Activated CD8-positive, alpha-beta memory T cell treated with anti-CD3 and anti-CD28 coated beads, Interleukin-2, amount 10 ng/mL, durations not matched to agents 7 days and 5 days (primary cell): ENCODE results near the gene SCFD1. TPM values are rescaled to one million over a fixed set of nuclear protein-coding genes. Genes with fewer than 3 reads are reported as not detected.

Experiments used
- ATAC-seq: fragments of 150-1000 bp; cut with Tn5 transposase; one replicate; pipeline ENCODE4 v1.10.0; 2021; ENCODE audit warnings: moderate library complexity
- CTCF ChIA-PET: fragments of 350-600 bp; sonication (Branson Sonifier 250); formaldehyde crosslinking; loops from one replicate; lab custom pipeline; 2021; ENCODE audit warnings: antibody characterized with exemption; lab: Charles Lee
- DNase-seq: peaks from one replicate; pipeline ENCODE4 v3.0.0-alpha.2; 2020
- H3K27ac Mint-ChIP-seq: one replicate; pipeline ENCODE4 v1.8.0; 2021; ENCODE audit warnings: mild to moderate bottlenecking, mixed read lengths
- H3K27me3 Mint-ChIP-seq: one replicate; pipeline ENCODE4 v1.8.0; 2021; ENCODE audit warnings: mixed read lengths
- H3K36me3 Mint-ChIP-seq: one replicate; pipeline ENCODE4 v1.8.0; 2021; ENCODE audit warnings: mild to moderate bottlenecking, mixed read lengths
- H3K4me1 Mint-ChIP-seq: one replicate; pipeline ENCODE4 v1.8.0; 2021; ENCODE audit warnings: mixed read lengths
- H3K4me3 Mint-ChIP-seq: one replicate; pipeline ENCODE4 v1.8.0; 2021; ENCODE audit warnings: mild to moderate bottlenecking, moderate library complexity, mixed read lengths
- H3K9me3 Mint-ChIP-seq: one replicate; pipeline ENCODE4 v1.8.0; 2022; ENCODE audit warnings: low read depth, mixed read lengths
- total RNA-seq, 2 experiments: library from RNA; stranded (reverse); gene quantifications; one replicate each; pipeline ENCODE4 v1.2.3, GENCODE V29; 2021

SCFD1 gene
- total RNA-seq, 2 experiments from 2014 or later, result 61.9 to 64.5 TPM

DNA sequence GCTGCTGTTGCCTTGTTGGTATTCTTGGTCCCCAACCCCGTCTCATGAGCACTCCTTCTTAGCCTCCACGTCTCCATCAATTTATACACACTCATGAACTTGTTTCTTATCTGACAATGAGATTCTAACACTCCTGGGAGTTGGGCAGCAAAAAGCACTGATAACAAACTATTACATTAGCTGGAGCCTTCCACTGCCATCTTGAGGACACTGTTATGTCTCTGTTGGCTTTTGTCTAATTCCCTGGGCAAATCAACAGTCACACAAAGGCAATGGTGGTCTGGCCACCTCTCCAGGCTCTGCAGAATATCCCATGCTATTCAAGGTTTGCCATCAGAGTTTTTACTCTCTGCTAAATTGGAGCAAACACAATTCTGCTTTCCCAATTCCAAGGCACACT, 134.5 kb downstream of the SCFD1 start:
- Mint-ChIP-seq H3K4me1 (no peaks in the 10 kb centered on the region), H3K27me3 (peaks cover 5% of the 10 kb centered on the region), H3K4me3 (no peak overlapping the region), H3K9me3 (no peaks in the 10 kb centered on the region), H3K36me3 (no peaks in the 10 kb centered on the region), H3K27ac (no peak overlapping the region)
- ATAC-seq (no peak), DNase-seq (no peak)
- CTCF ChIA-PET, result no interaction called here

DNA sequence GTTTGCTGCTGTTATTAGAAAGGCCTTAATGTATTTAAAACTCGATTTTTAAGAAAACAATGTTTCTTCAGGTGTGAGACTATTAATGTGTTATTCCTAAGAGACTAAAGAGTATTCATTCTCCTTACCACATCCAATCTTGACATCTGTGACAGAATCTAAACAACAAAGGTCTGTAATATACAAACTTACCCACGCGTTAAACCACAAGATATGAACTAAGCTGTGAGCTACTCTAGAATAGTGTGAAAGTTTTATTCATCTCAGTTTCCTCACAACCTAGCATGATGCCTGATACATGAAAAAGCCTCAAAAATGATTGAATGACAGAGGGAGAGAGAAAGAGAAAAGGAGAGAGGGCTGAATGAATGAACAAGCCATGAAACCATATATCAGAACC, 135.0 kb downstream of the SCFD1 start:
- H3K4me3 Mint-ChIP-seq, result no peak overlapping the region
- CTCF ChIA-PET, result no interaction called here
- no peak for DNase-seq
- no peaks in the 10 kb centered on the region for H3K4me1 Mint-ChIP-seq
- H3K27ac Mint-ChIP-seq, result no peak overlapping the region
- no peaks in the 10 kb centered on the region for H3K36me3 Mint-ChIP-seq
- no peak for ATAC-seq
- no peaks in the 10 kb centered on the region for H3K9me3 Mint-ChIP-seq
- H3K27me3 Mint-ChIP-seq, result peaks cover 5% of the 10 kb centered on the region

DNA sequence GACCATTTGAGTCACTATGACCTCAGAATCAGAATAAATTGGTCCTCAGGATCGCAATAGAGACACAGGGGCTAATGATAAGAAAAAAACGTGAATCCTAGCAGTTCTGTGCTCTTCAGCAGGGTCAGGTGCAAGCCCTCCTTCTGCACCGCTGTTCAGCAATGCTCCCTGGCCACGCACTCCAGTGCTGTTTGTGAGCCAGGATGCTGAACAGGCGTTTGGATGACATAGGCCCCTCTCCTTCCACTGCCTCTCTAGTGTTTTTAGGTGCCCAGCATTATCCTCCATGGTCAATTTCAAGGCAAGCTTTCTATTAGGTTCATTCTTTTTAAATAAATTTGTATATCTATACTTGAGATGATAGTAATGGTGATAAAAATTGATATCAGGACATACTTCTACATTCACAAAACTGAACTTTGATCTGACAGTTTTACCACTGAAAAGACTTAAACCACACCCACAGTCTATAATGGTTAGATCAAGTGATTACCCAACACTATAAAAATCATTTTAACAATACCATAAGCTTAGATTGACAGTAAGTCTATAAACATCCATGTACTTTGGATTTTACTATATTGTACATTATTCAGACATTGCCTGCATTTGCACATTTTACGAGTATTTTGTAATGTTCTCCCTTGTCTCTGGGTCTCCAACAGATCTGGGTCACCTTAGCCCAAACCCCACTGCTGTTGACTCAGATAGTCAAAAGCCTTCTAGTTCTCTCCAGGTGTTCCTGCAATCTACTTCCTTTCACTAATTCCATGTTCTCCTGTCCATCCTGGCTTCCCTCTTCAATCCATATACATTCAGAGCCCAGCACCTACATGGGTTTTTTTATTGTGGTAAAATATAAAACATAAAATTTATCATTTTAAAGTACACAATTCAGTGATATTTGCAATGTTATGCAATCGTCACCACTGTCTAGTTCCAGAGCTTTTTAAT, 137.3 kb downstream of the SCFD1 start:
- CTCF ChIA-PET, result no interaction called here
- no peak for ATAC-seq
- no peak overlapping the region for H3K27ac Mint-ChIP-seq
- no peaks in the 10 kb centered on the region for H3K4me1 Mint-ChIP-seq
- DNase-seq, result no peak
- peaks cover 14% of the 10 kb centered on the region for H3K27me3 Mint-ChIP-seq
- peaks cover 3% of the 10 kb centered on the region for H3K36me3 Mint-ChIP-seq
- H3K9me3 Mint-ChIP-seq, result peaks cover 8% of the 10 kb centered on the region
- no peak overlapping the region for H3K4me3 Mint-ChIP-seq

DNA sequence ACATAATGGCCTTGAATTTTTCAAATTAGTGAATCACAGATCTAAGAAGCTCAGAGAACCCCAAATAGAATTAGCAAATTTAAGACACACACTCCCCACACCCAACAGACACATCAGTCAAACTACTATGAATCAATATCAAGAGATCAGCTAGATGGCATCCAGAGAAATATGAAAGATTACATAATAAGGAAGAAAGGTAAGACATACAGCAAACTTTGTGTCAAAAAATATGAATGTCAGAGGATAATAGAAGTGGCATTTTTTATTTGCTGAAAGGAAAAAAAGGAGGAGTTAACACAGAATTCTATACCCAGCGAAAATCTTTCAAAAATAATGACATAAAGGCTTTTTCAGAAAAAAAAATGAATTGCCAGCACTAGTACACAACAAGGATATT, 141.8 kb downstream of the SCFD1 start:
- Mint-ChIP-seq H3K27ac (no peak overlapping the region), H3K4me1 (no peaks in the 10 kb centered on the region), H3K4me3 (no peak overlapping the region), H3K9me3 (peaks cover 8% of the 10 kb centered on the region), H3K36me3 (peaks cover 3% of the 10 kb centered on the region), H3K27me3 (peaks cover 13% of the 10 kb centered on the region)
- DNase-seq, result no peak
- CTCF ChIA-PET, result no interaction called here
- ATAC-seq, result no peak

DNA sequence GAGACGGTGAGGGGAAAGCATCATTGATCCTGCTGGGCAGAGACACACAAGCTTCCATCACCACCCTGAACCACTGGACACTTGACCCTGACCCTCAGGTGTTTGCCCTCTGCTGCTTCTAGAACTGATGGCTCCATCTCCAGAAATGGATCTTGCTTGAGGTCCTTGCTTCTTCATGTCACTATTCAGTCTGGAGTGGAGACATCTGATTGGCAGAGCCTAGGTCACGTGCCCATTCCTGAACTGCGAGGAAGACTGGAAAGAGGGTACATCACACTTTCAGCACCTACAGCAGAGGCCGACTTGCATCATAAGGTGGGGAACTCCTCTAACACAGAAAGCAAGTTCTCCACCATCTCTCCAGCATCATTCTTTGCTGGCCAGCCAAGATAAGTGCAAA, 145.5 kb downstream of the SCFD1 start:
- Mint-ChIP-seq H3K27me3 (peaks cover 44% of the 10 kb centered on the region), H3K4me1 (no peaks in the 10 kb centered on the region), H3K9me3 (peaks cover 8% of the 10 kb centered on the region), H3K27ac (no peak overlapping the region), H3K36me3 (peaks cover 3% of the 10 kb centered on the region), H3K4me3 (no peak overlapping the region)
- CTCF ChIA-PET, result no interaction called here
- ATAC-seq (no peak), DNase-seq (no peak)

DNA sequence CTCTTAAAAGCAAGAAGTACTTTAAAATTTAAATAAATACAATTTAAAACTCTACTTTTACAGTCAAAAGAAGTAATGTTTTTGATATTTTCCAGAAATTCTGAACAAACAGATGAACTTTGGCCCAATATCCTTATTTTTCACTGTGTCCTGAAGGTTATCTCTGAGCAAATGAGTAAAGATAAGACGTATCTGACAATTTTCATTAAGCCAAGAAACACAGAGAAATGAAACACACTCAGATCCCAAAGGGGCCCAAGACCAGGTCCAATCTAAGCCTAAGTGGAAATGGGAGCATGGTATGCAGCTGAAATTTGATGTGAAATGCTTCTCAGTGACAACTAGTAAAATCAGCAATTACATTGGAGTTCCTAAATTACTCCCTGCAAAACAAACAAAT, 146.7 kb downstream of the SCFD1 start:
- no peak overlapping the region for H3K4me3 Mint-ChIP-seq
- no peaks in the 10 kb centered on the region for H3K4me1 Mint-ChIP-seq
- H3K27me3 Mint-ChIP-seq, result peaks cover 48% of the 10 kb centered on the region
- ATAC-seq (no peak), DNase-seq (no peak)
- H3K36me3 Mint-ChIP-seq, result no peaks in the 10 kb centered on the region
- H3K27ac Mint-ChIP-seq, result no peak overlapping the region
- CTCF ChIA-PET, result no interaction called here
- H3K9me3 Mint-ChIP-seq, result peaks cover 4% of the 10 kb centered on the region

DNA sequence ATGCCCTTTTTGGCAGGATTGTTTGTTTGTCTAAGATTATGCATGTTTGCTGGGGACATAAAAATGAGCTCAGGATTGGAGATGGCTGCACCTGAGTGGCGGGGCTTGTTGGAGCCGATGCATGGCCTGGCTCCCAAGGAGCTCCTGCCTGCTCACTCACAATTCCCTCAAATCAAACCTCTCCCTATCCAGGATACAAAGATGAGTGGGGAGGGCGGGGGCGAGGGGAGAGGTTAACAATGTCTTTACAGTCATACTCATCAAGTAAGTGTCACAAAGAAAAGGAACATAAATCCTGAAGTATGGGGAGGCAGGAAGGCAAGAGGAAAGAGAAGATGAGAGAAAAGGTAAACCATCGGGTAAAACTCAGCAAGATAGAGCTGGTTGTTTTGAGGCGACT, 148.3 kb downstream of the SCFD1 start:
- H3K4me1 Mint-ChIP-seq, result no peaks in the 10 kb centered on the region
- CTCF ChIA-PET, result no interaction called here
- no peak overlapping the region for H3K27ac Mint-ChIP-seq

DNA sequence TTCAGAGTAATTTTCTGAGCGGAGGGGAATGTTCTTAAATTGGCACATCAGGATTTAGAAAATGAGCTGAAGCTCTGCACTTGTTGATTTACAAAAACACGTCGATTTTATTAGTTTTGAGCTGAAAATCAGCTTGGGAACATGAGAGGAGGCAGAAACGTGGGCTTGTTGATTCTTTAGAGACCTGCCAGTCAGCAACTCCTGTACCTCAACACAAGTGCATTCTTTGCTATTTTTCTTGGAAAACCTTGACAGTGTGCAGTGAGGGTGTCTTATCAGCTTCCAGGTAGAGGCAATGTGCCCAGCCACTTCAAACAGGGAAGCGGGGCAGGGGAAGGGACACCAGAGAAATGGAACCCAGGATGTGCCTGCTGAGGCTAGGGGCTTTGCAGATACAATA, 149.5 kb downstream of the SCFD1 start:
- Mint-ChIP-seq H3K27me3 (peaks cover 51% of the 10 kb centered on the region), H3K4me1 (no peaks in the 10 kb centered on the region), H3K27ac (no peak overlapping the region), H3K36me3 (no peaks in the 10 kb centered on the region), H3K4me3 (no peak overlapping the region), H3K9me3 (no peaks in the 10 kb centered on the region)
- no peak for DNase-seq
- ATAC-seq, result no peak
- CTCF ChIA-PET, result no interaction called here

More for the DNA sequence above, 148.3 kb downstream of the SCFD1 start:
- Mint-ChIP-seq H3K36me3 (no peaks in the 10 kb centered on the region), H3K27me3 (peaks cover 50% of the 10 kb centered on the region), H3K9me3 (no peaks in the 10 kb centered on the region), H3K4me3 (no peak overlapping the region)
- ATAC-seq (no peak), DNase-seq (no peak)

DNA sequence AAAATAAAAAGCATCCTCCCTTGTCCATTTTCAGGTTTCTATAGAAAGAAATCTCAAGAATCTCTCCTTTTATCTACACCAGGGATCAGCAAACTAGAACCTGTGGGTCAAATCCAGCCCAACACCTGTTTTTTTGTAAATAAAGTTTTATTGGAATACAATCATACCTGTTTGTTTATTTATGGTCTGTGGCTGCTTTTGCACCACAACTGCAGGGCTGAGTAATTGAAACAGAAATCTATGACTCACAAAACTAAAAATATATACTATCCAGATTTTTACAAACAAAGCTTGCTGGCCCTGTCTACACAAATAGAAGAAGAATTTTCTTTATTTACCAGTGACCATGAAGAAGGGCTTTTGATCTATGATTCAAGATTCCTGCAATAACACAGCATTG, 157.1 kb downstream of the SCFD1 start:
- Mint-ChIP-seq H3K27me3 (peaks cover 19% of the 10 kb centered on the region), H3K27ac (no peak overlapping the region), H3K4me1 (peaks cover 1% of the 10 kb centered on the region), H3K36me3 (no peaks in the 10 kb centered on the region), H3K9me3 (no peaks in the 10 kb centered on the region), H3K4me3 (no peak overlapping the region)
- DNase-seq, result no peak
- CTCF ChIA-PET, result no interaction called here
- no peak for ATAC-seq

Other genes starting within 250 kb of the SCFD1 start
- 10 to 100 TPM; 36.2 to 37.7 TPM for gene G2E3, start 63.2 kb upstream of the SCFD1 start, total RNA-seq